MM.1S (cell line): Measurements from ENCODE around the gene RNF150.

Experiments
- CTCF ChIP-seq: fragments of 300-600 bp; sonication (generic); IDR thresholded peaks from 2 replicates; pipeline ENCODE4 v1.5.1; 2016; ENCODE audit warnings: antibody characterized with exemption, low read length, mixed read lengths
- EZH2 ChIP-seq: fragments of 300-600 bp; sonication (generic); optimal IDR thresholded peaks from 2 replicates; pipeline ENCODE3; 2017; ENCODE audit warnings: low read depth, mild to moderate bottlenecking, antibody characterized with exemption, low read length, mixed read lengths

GRCh38 chr4:141045848-141046247 is 87.4 kb downstream of the RNF150 start:
- TF ChIP-seq CTCF (no peak), EZH2 (no peak)
